HG03469 (cell line): ENCODE measurements around the gene FAM234B.

Source experiments
- ATAC-seq: cut with Tn5 transposase; IDR thresholded peaks from one replicate; pipeline ENCODE4 v1.9.1; 2021; ENCODE audit warnings: mild to moderate bottlenecking, moderate library complexity, moderate number of reproducible peaks; ENCODE audit not compliant: unreplicated experiment

FAM234B gene

DNA sequence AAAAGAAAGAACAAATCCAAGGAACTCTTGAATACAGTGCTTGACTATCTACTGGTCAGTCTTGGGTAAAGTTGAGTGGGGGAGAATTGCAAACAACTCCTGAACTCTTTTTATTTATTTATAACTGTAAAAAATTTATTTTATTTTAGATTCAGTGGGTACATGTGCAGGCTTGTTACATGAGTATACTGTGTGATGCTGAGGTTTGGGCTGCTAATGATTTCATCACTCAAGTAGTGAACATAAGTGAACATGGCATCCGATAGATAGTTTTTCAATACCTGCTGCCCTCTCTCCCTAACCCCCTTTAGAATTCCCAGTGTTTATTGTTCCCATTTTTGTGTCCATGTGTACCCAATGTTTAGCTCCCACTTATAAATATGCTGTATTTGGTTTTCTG lies 62.5 kb downstream of the FAM234B start:
- no peak for ATAC-seq

DNA sequence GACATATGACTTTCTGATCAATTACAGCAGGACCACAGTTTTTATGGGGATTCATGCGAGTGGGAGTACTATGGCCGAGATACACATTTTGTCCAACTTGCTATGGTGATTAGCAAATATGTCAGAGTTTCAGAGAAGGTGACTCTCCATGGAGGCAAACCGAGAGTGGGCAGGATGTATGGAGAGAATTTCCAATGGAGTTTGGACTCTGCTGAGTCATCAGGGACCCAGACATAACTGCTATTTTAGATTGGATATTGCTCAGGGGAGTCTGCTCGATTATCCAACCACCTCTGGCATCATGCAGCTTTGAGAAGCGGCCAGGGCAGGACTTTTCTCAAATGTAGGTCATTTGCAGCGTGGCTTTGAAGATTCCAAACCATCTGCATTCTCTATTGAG lies 68.8 kb downstream of the FAM234B start:
- ATAC-seq, result no peak

DNA sequence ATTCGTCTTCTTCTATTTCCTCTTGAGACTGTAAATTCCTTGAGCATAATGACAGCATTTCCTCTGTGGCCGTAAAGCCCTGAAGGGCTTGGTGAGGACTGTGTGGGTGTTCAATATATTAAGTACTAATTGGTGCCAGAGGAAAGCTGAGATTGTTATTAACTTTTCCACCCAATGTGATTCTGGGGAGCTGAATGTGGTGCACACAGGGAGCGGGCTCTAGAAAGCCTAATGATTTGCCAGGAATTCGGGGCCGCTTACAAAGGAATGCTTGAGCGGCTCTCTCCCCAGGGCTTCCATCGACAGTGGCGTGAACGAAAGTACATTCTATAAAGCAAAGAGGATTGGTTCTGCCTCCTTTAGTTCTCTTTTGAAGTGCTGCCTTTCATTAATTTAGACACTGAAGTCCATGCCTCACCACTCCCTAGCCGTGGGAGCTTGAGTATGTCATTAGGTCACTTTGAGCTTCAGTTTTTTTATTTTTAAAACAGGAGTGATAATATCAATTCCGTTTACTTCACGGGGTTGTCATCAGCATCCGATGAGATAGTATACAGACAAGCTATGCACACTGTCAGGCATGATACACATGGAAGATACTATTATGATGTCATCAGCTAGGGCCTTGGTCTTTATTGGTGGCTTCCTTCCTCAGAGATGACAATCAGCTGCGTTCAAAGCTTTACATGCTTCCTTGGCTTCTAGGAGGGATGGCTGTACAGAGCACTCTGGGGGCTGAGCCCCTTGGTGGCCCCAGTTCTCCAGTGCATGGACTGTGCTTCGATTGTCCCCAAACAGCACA lies 70.3 kb downstream of the FAM234B start:
- ATAC-seq, result no peak

DNA sequence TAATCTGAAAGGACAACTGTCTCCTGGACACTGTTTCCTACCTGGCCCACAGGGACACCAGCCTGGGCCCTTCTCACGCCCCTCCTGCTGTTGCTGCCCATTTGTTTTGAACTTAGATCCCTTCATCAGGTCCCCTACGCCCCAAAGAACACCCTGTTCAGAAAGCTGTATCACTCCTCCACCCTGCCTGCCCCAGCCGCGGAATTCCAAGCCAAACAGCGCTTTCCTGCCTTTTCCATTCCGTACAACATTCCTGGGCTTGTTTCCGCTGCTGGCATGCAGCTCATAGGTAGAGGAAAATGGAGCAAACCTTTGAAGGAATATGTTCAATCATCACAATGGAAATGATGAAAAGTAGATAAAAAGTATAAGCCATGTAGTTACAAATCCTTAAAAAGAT lies 72.1 kb downstream of the FAM234B start:
- ATAC-seq, result no peak

DNA sequence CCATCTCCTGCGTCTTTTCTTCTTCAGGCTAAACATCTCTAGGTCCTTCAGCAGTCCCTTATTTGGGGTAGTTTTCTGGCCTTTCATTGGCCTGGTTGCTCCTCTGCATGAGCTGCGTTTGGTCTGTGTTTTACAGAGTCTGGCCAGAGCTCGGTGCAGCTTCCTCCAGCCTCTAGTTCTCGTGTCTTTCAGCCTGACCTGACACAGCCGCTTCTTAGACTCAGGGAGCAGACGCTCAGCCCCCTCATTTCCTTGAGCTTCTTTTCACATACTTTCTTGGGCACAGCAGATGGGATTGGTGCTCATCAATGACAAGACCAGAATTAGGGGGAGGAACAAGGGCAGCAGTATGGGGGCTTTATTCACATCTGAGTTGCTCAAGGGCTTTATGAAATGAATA lies 72.8 kb downstream of the FAM234B start:
- no peak for ATAC-seq

DNA sequence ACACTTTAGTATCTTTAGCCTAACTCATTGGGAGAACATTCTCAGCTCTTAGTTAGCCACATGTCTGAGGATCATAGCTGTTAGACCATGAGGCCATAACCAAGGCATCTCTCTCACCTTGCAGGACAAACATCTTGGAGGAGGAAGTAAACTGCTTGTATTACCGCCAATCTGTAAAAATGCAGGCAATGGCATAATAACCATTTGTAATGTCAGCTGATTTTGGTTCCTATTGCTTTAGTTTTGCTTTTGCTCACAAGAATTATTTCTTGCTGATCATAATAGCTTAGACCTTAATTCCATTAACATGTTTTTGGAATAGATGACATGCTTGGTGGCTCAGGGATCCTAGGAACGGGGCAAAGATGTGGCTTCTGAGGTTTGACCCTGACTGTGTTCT lies 75.6 kb downstream of the FAM234B start:
- ATAC-seq, result no peak

DNA sequence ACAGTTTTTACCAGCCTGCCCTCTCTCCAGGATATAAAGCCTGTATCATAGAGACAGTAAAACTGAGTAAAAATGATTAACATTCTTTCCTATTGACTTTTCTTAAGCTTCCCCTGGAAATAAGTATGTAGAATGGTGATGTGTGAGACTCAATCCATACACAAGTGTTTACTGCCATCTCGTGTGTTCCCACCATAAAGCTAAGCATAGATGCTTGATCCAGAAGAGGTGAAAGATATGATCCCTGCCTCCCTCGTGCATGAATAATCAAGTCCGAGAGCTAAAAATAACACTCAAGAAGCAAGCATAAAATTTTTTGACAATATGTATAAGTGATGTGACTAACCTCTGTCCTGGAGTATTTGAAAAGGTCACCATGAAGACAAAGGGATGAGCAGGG lies 76.2 kb downstream of the FAM234B start:
- no peak for ATAC-seq

DNA sequence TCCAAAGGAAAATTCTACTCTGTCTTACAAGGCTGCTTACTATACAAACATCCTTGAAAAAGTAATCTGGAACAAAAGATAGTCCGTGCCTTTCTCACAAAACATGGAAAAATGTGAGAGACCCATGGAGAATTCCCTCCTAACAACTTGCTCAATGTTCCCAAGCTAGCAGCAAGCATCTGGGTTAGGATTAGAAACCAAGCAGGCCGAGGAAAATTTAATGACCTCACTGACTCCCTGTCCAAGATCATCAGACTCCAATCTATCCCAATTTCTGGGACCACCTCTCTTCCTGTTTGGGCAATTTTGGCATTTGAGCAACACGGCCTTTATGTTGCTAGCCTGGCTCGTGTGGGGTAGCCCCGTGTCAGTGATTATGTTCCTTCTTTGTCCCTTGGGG lies 77.4 kb downstream of the FAM234B start:
- ATAC-seq, result no peak

DNA sequence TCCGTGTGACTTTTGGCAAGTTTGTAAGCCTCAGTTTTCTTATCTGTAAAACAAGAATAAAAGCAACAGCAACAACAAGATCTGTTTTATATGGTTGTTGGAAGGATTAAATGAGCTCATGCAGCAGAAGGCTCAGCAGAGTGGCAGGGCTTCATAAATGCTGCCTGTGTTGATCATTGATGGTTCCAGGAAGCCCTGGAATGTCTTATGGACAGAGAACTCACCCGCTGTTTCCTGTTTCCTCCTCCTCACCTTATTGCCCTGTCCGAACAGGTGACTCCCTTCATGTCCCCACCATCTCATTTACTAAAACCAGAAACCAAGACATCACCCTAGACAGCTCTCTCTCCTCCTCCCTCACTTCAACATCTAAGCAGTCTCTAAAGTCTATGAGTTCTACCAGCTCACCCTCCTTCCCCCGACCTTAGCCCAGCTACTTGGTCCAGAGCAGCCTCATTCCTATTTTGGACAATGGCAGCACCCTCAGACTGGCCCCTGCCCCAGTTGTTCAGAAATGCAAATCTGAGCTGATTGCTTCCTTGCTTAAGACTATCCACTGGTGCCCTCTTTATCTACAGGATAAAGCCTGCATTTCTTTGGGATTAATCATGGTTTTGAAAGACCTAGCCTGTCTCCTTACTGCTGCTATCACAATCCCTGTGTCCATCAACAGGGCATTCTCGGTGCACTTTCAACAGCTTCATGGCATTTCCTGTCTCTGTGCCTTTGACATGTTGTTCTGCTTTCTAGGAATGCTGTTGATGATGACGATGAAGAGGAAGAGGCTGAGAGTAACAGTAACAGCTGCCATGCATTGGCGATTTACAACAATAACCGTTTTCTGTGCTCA lies 80.7 kb downstream of the FAM234B start:
- no peak for ATAC-seq

DNA sequence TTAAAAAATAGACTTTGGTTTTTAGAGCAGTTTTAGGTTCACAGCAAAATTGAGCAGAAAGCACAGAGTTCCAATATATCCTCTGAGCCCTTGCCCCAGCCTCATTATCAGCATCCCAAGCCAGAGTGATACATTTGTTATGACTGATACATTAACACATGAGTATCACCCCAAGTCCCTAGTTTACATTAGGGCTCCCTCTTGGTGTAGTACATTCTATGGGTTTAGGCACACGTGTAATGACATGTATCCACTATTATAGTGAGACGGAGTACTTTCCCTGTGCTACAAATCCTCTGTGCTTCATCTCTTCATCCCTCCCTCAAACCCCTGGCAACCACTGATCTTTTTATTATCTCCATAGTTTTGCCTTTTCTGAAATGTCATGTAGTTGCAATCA lies 81.8 kb downstream of the FAM234B start:
- ATAC-seq, result no peak

DNA sequence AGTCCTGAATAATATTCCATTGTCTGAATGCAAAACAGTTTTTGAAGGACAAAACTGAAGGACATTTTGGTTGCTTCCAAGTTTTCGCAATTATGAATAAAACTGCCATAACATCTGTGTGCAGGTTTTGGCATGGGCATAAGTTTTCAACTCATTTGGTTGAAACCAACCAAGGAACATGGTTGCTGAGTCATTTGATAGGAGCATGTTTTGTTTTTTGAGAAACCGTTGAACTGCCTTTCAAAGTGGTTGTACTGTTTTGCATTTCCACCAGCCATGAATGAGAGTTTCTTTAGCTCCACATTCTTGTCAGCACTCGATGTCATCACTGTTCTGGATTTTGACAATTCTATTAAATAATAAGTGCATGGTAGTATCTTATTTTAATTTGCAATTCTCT lies 82.3 kb downstream of the FAM234B start:
- ATAC-seq, result no peak

DNA sequence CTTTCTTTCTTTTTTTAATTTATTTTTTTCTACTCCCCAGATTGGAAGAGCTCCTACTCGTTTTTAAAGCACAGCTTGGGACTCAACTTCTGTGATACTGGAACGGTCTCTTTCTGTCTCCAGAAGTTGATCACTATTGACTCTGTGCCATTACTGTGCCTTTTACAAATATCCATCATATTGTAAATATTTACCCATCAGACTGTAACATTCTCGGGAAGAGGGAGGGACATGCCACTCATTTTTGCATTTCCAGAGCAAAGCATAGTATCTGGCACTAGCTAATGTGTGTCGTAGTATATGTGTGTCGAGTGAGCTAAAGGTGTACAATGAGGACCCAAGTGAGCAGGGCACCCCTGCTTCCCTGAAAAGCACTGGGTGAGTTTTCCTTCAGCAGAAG lies 83.3 kb downstream of the FAM234B start:
- ATAC-seq, result no peak

DNA sequence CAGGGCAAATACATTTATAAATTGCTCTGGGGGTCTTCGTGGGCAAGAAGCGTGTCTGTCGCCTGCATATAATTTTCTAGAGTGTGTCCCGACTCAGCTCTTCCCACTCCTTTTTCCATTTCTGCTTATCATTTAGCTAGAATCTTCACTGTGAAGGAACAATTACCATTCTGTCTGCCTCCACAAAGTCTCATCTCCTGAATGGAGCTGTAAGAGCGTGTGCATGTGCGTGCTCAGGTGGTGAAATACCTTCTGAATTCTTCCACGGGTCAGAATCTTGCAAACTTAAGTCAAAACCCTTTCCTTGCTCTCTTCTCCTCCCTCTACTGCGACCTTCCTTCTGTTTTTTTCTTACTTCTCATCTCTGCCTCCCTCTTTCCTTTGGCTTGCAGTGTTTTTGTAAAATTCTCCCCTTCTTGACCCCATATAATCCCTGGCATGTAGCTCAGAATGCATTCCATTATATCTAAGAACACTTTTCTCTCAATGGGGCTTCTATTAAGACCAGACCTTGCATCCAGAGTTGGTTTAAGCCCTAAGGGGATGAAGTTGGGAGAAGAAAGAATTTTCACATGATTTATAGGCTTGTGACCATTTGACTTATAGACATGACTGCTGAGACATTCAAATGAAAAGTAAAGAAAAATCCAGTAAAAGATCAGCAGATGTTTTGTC lies 84.2 kb downstream of the FAM234B start:
- ATAC-seq, result no peak

DNA sequence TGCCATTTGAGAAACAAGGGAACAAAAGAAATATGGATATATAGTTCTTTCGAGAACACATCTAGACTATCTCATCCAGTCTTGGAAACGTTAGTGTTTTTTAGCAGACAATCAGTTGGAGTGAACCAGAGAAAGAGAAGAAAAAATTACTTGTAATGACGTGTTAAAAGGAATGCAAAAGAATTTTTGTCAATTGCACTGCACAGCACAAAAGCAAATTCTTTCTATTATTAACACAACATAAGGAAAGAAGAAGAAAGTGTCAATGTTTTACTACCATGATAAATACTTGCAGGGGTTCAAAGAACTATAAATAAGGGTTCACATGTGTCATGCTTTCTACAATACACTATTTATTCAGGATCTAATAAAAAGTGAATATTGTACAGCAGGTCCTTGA lies 86.8 kb downstream of the FAM234B start:
- ATAC-seq, result no peak
